ENCODE results near the gene CBX8.

DNA sequence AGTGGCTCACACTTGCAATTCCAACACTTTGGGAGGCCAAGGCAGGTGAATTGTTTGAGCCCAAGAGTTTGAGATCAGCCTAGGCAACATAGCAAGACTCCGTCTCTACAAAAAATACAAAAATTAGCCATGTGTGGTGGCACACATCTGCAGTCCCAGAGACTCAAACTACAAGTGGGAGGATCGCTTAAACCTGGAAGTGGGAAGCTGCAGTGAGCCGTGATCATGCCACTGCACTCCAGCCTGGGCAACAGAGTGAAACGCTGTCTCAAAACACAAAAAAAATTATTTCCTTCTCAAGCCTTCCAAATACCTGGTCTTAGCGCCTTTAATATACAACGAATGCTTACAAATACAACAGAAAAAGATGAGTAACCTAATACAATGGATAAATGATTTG lies 38.6 kb downstream of the CBX8 start:
- TF ChIP-seq, protein P1, sequence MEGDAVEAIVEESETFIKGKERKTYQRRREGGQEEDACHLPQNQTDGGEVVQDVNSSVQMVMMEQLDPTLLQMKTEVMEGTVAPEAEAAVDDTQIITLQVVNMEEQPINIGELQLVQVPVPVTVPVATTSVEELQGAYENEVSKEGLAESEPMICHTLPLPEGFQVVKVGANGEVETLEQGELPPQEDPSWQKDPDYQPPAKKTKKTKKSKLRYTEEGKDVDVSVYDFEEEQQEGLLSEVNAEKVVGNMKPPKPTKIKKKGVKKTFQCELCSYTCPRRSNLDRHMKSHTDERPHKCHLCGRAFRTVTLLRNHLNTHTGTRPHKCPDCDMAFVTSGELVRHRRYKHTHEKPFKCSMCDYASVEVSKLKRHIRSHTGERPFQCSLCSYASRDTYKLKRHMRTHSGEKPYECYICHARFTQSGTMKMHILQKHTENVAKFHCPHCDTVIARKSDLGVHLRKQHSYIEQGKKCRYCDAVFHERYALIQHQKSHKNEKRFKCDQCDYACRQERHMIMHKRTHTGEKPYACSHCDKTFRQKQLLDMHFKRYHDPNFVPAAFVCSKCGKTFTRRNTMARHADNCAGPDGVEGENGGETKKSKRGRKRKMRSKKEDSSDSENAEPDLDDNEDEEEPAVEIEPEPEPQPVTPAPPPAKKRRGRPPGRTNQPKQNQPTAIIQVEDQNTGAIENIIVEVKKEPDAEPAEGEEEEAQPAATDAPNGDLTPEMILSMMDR (IDR thresholded peaks at IDR 0.05; ENCODE audit: low read depth, low read length) = no peak
- TF ChIP-seq EZH2phosphoT487 (IDR thresholded peaks at IDR 0.05; ENCODE audit: low read depth) = no peak

All from OCI-LY3 (cell line).